ENCODE results near the gene THAP11. TPM values are rescaled to one million over a fixed set of nuclear protein-coding genes. Genes with fewer than 3 reads are reported as not detected.

THAP11 gene
- total and polyA plus RNA-seq, 8 donors: 12.5 to 109 (median 39.3) TPM

GRCh38 chr16:67814567-67814966 is 27.6 kb upstream of the THAP11 start:
- intact Hi-C loops (cut with DNase I; ENCODE audit: low total_unique reads): loop anchor here (10.0 kb wide), 1 partner anchor 220 kb away; no protein-coding TSS in a partner anchor
- DNase-seq: no peak
- Histone ChIP-seq H3K4me3 (no peak overlapping the region), H3K4me1 (peaks cover 0 to 9% (median 3%) of the 10 kb centered on the region in 4 donors), H3K27ac (no peak overlapping the region), H3K36me3 (no peaks in the 10 kb centered on the region), H3K9me3 (no peaks in the 10 kb centered on the region), H3K27me3 (no peaks in the 10 kb centered on the region)
- WGBS, 5 donors: 75 to 86% (median 80%) methylated on average over 8 of the region's 8 CpGs
- TF ChIP-seq POLR2A (IDR thresholded peaks at IDR 0.05): no peak
- TF ChIP-seq POLR2AphosphoS5 (IDR thresholded peaks at IDR 0.05): no peak
- TF ChIP-seq EP300 (IDR thresholded peaks at IDR 0.05): no peak
- no peak for TF ChIP-seq CTCF (IDR thresholded peaks at IDR 0.05)

GRCh38 chr16:67820608-67821259 is 21.4 kb upstream of the THAP11 start:
- H3K4me3 ChIP-seq: no peak overlapping the region
- intact Hi-C loops (cut with DNase I; ENCODE audit: low total_unique reads): loop anchor here (10.0 kb wide), 1 partner anchor 114 kb away; the partner anchor contains the start of genes CTRL and PSMB10
- no peak for DNase-seq

GRCh38 chr16:67822511-67822910 is 19.6 kb upstream of the THAP11 start:
- no peak for DNase-seq
- Histone ChIP-seq H3K36me3 (peaks cover 0 to 18% (median 15%) of the 10 kb centered on the region in 4 donors), H3K4me3 (no peak overlapping the region), H3K9me3 (no peaks in the 10 kb centered on the region), H3K27ac (no peak overlapping the region), H3K4me1 (no peaks in the 10 kb centered on the region), H3K27me3 (no peaks in the 10 kb centered on the region)
- TF ChIP-seq EP300 (IDR thresholded peaks at IDR 0.05): no peak
- no peak for TF ChIP-seq CTCF (IDR thresholded peaks at IDR 0.05)
- no peak for TF ChIP-seq POLR2A (IDR thresholded peaks at IDR 0.05)
- no peak for TF ChIP-seq POLR2AphosphoS5 (IDR thresholded peaks at IDR 0.05)
- WGBS, 5 donors: 73 to 96% (median 93%) methylated on average over 2 of the region's 2 CpGs
- intact Hi-C loops (cut with DNase I; ENCODE audit: low total_unique reads): loop anchor here (10.0 kb wide), 1 partner anchor 112 kb away; the partner anchor contains the start of genes CTRL and PSMB10

More at GRCh38 chr16:67820608-67821259, 21.4 kb upstream of the THAP11 start:
- H3K4me1 ChIP-seq: peaks cover 0 to 9% (median 3%) of the 10 kb centered on the region in 4 donors
- no peak for TF ChIP-seq POLR2A (IDR thresholded peaks at IDR 0.05)
- no peak for TF ChIP-seq EP300 (IDR thresholded peaks at IDR 0.05)
- TF ChIP-seq POLR2AphosphoS5 (IDR thresholded peaks at IDR 0.05): no peak
- TF ChIP-seq CTCF (IDR thresholded peaks at IDR 0.05): no peak
- H3K27ac ChIP-seq: no peak overlapping the region
- no peaks in the 10 kb centered on the region for H3K9me3 ChIP-seq
- 84 to 90% (median 88%) methylated on average over 9 to 11 of the region's 11 CpGs for WGBS, 5 donors
- no peaks in the 10 kb centered on the region for H3K27me3 ChIP-seq
- peaks cover 0 to under 1% (median 0%) of the 10 kb centered on the region in 4 donors for H3K36me3 ChIP-seq

- H3K27me3 ChIP-seq: no peaks in the 10 kb centered on the region
- no peaks in the 10 kb centered on the region for H3K9me3 ChIP-seq
- intact Hi-C loops (cut with DNase I; ENCODE audit: low total_unique reads): loop anchor here (10.0 kb wide), 1 partner anchor 110 kb away; the partner anchor contains the start of genes CTRL and PSMB10
- no peak for DNase-seq
- peaks cover 17 to 44% (median 41%) of the 10 kb centered on the region in 4 donors for H3K36me3 ChIP-seq
- no peaks in the 10 kb centered on the region for H3K4me1 ChIP-seq
- no peak overlapping the region for H3K4me3 ChIP-seq
- TF ChIP-seq POLR2AphosphoS5 (IDR thresholded peaks at IDR 0.05): no peak
- TF ChIP-seq EP300 (IDR thresholded peaks at IDR 0.05): no peak
- no peak for TF ChIP-seq CTCF (IDR thresholded peaks at IDR 0.05)
- no peak for TF ChIP-seq POLR2A (IDR thresholded peaks at IDR 0.05)
- WGBS, 5 donors: 77 to 95% (median 86%) methylated on average over 5 to 8 of the region's 8 CpGs
- H3K27ac ChIP-seq: no peak overlapping the region
These were observed 17.0 kb upstream of the THAP11 start for GRCh38 chr16:67825119-67825518.

Measured in stomach (tissue), 9 donors.